GM21515 (cell line): Measurements from ENCODE around the gene HM13.
"Not testable (repeated sequence)": the region's sequence is repeated elsewhere in the genome, so short reads cannot be mapped to it uniquely, and the experiment has no call there.

Experiments used
- ATAC-seq: cut with Tn5 transposase; IDR thresholded peaks from one replicate; pipeline ENCODE4 v1.9.1; 2021; ENCODE audit not compliant: unreplicated experiment

Gene HM13

GRCh38 chr20:31542201-31542842 is 28.1 kb downstream of the HM13 start:
- ATAC-seq: no peak

GRCh38 chr20:31542963-31543362 is 28.7 kb downstream of the HM13 start:
- ATAC-seq: no peak

- no peak for ATAC-seq
Measured at GRCh38 chr20:31543966-31544598, 29.8 kb downstream of the HM13 start.

GRCh38 chr20:31544600-31544999 is 30.4 kb downstream of the HM13 start:
- ATAC-seq: no peak

GRCh38 chr20:31545621-31546040 is 31.4 kb downstream of the HM13 start:
- ATAC-seq: not testable (repeated sequence)

- peak; percentile 68 for ATAC-seq
Measured at GRCh38 chr20:31547017-31547675, 32.9 kb downstream of the HM13 start.

- no peak for ATAC-seq
Measured at GRCh38 chr20:31547720-31548298, 33.6 kb downstream of the HM13 start.

GRCh38 chr20:31548820-31549512 is 34.7 kb downstream of the HM13 start:
- ATAC-seq: no peak

GRCh38 chr20:31549513-31549880 is 35.3 kb downstream of the HM13 start:
- ATAC-seq: no peak

GRCh38 chr20:31550099-31550498 is 35.9 kb downstream of the HM13 start:
- no peak for ATAC-seq

- ATAC-seq: no peak
Measured at GRCh38 chr20:31551163-31552081, 37.2 kb downstream of the HM13 start.

- no peak for ATAC-seq
Measured at GRCh38 chr20:31555203-31555775, 41.0 kb downstream of the HM13 start.

GRCh38 chr20:31559704-31560093 is 45.5 kb downstream of the HM13 start:
- ATAC-seq: no peak

GRCh38 chr20:31560094-31560745 is 46.0 kb downstream of the HM13 start:
- ATAC-seq: no peak

GRCh38 chr20:31560746-31561598 is 46.7 kb downstream of the HM13 start:
- no peak for ATAC-seq

GRCh38 chr20:31562241-31562640 is 48.0 kb downstream of the HM13 start:
- no peak for ATAC-seq

GRCh38 chr20:31564284-31564683 is 50.0 kb downstream of the HM13 start:
- ATAC-seq: no peak

- ATAC-seq: no peak
Measured at GRCh38 chr20:31565699-31566318, 51.6 kb downstream of the HM13 start.
